GM21737 (cell line): Measurements from ENCODE around the gene NDUFB1.

Experiments
- ATAC-seq: cut with Tn5 transposase; IDR thresholded peaks from one replicate; pipeline ENCODE4 v1.9.1; 2021; ENCODE audit warnings: mild to moderate bottlenecking, moderate library complexity; ENCODE audit not compliant: unreplicated experiment

NDUFB1 gene

GRCh38 chr14:92099802-92100201, 21.7 kb downstream of the NDUFB1 start:
- no peak for ATAC-seq

- no peak for ATAC-seq
Observed at GRCh38 chr14:92093320-92093719, 28.2 kb downstream of the NDUFB1 start.

DNA sequence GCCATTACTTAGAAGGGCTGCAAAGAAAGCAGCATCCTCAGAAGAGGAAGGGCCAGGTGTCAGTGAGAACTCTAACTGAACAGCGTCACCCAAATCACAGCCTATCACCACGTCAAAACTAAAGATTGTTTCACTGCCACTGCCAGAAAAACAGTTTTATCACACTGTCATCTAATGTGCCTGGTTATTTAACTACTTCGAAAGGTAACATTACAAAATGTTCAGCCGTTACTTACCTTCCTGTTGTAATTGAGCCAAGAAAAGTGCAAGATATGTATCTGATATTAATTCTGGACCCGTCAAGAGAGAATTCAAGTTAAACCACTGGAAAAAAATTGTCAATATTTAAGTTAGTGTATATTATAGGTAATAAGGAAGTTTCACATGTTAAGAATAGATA, 33.0 kb downstream of the NDUFB1 start:
- no peak for ATAC-seq

DNA sequence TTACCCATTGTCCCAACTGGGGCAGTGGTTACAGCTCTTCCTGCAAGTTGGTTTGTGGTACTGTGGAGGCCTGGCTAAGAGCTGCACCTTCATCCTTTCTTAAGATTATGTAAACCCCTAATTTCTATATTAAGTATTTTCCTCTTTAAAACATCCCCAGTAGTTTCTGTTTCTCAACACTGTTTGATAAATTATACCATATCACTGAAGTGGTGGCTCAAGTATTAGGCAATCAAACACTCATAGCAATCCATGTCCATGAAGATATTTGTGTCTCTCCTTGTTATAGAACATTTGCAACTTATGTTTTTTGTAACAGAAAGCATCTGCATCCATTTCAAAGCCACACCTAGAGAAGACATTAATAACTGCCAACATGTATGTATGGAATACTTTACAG, 47.0 kb downstream of the NDUFB1 start:
- no peak for ATAC-seq
